Body of pancreas (tissue), 4 donors: Measurements from ENCODE around the gene SCAP. TPM values are rescaled to one million over a fixed set of nuclear protein-coding genes. Genes with fewer than 3 reads are reported as not detected.
A peak's percentile ranks its signal among the peaks of the same experiment; 100 is the strongest.
"Not testable (repeated sequence)": the region's sequence is repeated elsewhere in the genome, so short reads cannot be mapped to it uniquely, and the experiment has no call there.

Source experiments
- ATAC-seq: fragments of 150-250 bp; one replicate; pipeline ENCODE4 v1.9.1; 2016
- DNase-seq, 4 donors: peaks; one replicate each; pipeline ENCODE4 v3.0.0-alpha.2; 2019
- H3K27ac ChIP-seq, 4 donors: fragments of 200-600 bp; sonication (generic); 1 replicate in 3 of 4; 2 replicates in 1 of 4; pipeline versions ENCODE4 v1.5.1 to v1.6.1; 2016 to 2019; ENCODE audit warnings: mild to moderate bottlenecking in 1 of 4, mixed read lengths in 1 of 4, moderate library complexity in 1 of 4
- H3K27me3 ChIP-seq, 2 donors: fragments of 200-600 bp; sonication (generic); one replicate each; pipeline ENCODE4 v1.6.0; 2016; ENCODE audit warnings: mild to moderate bottlenecking in 1 of 2
- H3K36me3 ChIP-seq, 2 donors: fragments of 200-600 bp; sonication (generic); replicated peaks in 1 of 2; 2 replicates each; pipeline ENCODE4 v1.5.1; 2016; ENCODE audit warnings: low read depth in 2 of 2; ENCODE audit not compliant: insufficient read depth in 1 of 2
- H3K4me1 ChIP-seq: fragments of 200-600 bp; sonication (generic); one replicate; pipeline ENCODE4 v1.6.0; 2016
- H3K4me3 ChIP-seq, 2 donors: fragments of 200-600 bp; sonication (generic); 1 replicate in 1 of 2; 2 replicates in 1 of 2; pipeline ENCODE4 v1.5.1; 2016 to 2019
- H3K9me3 ChIP-seq, 3 donors: fragments of 200-600 bp; sonication (generic); 1 replicate in 2 of 3; 2 replicates in 1 of 3; pipeline ENCODE4 v1.5.1; 2016
- CTCF ChIP-seq, 7 experiments: fragments of 450-650 bp in 4 of 7; fragments of 200-600 bp in 3 of 7; sonication (generic) in 3 of 7; IDR thresholded peaks; one replicate each; pipeline ENCODE4 v1.5.1; 2016 to 2019; ENCODE audit warnings: antibody characterized with exemption in 7 of 7
- POLR2A ChIP-seq, 3 donors: fragments of 450-650 bp; IDR thresholded peaks; one replicate each; pipeline ENCODE4 v1.6.1; 2016; ENCODE audit warnings: antibody characterized with exemption in 3 of 3, mild to moderate bottlenecking in 2 of 3
- WGBS, 2 donors: methylation state at CpG; one replicate each; pipeline ENCODE4 v1.1.5; 2017; 5-methylcytosine and 5-hydroxymethylcytosine counted together
- intact Hi-C: fragments of 100-400 bp; cut with DNase I; formaldehyde crosslinking; loops from one replicate; pipeline ENCODE4 v1.15.1; 2023
- total RNA-seq, 2 donors: library from RNA; depleted of rRNA; stranded (reverse); fragments of >200 nt; gene quantifications; one replicate each; pipeline ENCODE4 v1.1.0, GENCODE V29; 2016

Gene SCAP
- total RNA-seq, 2 donors from 2014 or later = 56.6 to 122 TPM

- intact Hi-C loops = no loop called here
- Histone ChIP-seq H3K36me3 (no peaks in the 10 kb centered on the region), H3K4me3 (no peak overlapping the region), H3K9me3 (no peaks in the 10 kb centered on the region), H3K4me1 (peaks cover 12% of the 10 kb centered on the region), H3K27ac (no peak overlapping the region), H3K27me3 (no peaks in the 10 kb centered on the region)
- TF ChIP-seq CTCF (IDR thresholded peaks at IDR 0.05) (no peak), POLR2A (IDR thresholded peaks at IDR 0.05) (no peak)
- WGBS, 2 donors = 80% methylated on average over 3 of the region's 3 CpGs
- ATAC-seq = no peak
- DNase-seq = no peak
Measured at GRCh38 chr3:47485812-47486211, 10.1 kb upstream of the SCAP start.

- Histone ChIP-seq H3K9me3 (no peaks in the 10 kb centered on the region), H3K4me1 (peaks cover 12% of the 10 kb centered on the region), H3K36me3 (no peaks in the 10 kb centered on the region), H3K27ac (peak overlapping the region in 1 of 4 donors; percentile 3), H3K4me3 (no peak overlapping the region), H3K27me3 (no peaks in the 10 kb centered on the region)
- no peak for ATAC-seq
- no peak for DNase-seq
- WGBS, 2 donors = 40 to 53% methylated on average over 2 of the region's 2 CpGs
- intact Hi-C loops = no loop called here
- TF ChIP-seq CTCF (IDR thresholded peaks at IDR 0.05) (no peak), POLR2A (IDR thresholded peaks at IDR 0.05) (no peak)
Measured at GRCh38 chr3:47482366-47482765, 6.6 kb upstream of the SCAP start.

- H3K27me3 ChIP-seq, intact Hi-C loops, H3K9me3 ChIP-seq, H3K4me3 ChIP-seq, H3K36me3 ChIP-seq, DNase-seq, H3K27ac ChIP-seq, ATAC-seq: not testable (repeated sequence)
- peaks cover 13% of the 10 kb centered on the region for H3K4me1 ChIP-seq
- 45 to 47% methylated on average over 4 of the region's 4 CpGs for WGBS, 2 donors
Measured at GRCh38 chr3:47481763-47482162, 6.0 kb upstream of the SCAP start.

- H3K36me3 ChIP-seq, H3K27me3 ChIP-seq, ATAC-seq, H3K9me3 ChIP-seq, H3K27ac ChIP-seq, intact Hi-C loops, DNase-seq, H3K4me3 ChIP-seq: not testable (repeated sequence)
- H3K4me1 ChIP-seq = peaks cover 17% of the 10 kb centered on the region
- WGBS, 2 donors = 93% methylated on average over 6 of the region's 6 CpGs
Measured at GRCh38 chr3:47480267-47480666, 4.5 kb upstream of the SCAP start.

- H3K27me3 ChIP-seq = no peaks in the 10 kb centered on the region
- intact Hi-C loops = loop anchor here (5.0 kb wide), 1 partner anchor 57 kb away; no protein-coding TSS in a partner anchor
- TF ChIP-seq CTCF (IDR thresholded peaks at IDR 0.05) (no peak), POLR2A (IDR thresholded peaks at IDR 0.05) (no peak)
- ATAC-seq (no peak), DNase-seq (no peak)
- H3K36me3 ChIP-seq = no peaks in the 10 kb centered on the region
- 88 to 97% methylated on average over 2 of the region's 2 CpGs for WGBS, 2 donors
- peaks cover 18% of the 10 kb centered on the region for H3K4me1 ChIP-seq
- no peak overlapping the region for H3K4me3 ChIP-seq
- no peaks in the 10 kb centered on the region for H3K9me3 ChIP-seq
- no peak overlapping the region for H3K27ac ChIP-seq
Measured at GRCh38 chr3:47479826-47480160, 4.1 kb upstream of the SCAP start.

- DNase-seq = no peak
- TF ChIP-seq CTCF (IDR thresholded peaks at IDR 0.05) (no peak), POLR2A (IDR thresholded peaks at IDR 0.05) (no peak)
- Histone ChIP-seq H3K27me3 (no peaks in the 10 kb centered on the region), H3K9me3 (no peaks in the 10 kb centered on the region), H3K4me3 (no peak overlapping the region), H3K36me3 (no peaks in the 10 kb centered on the region), H3K4me1 (peaks cover 34% of the 10 kb centered on the region), H3K27ac (no peak overlapping the region)
- intact Hi-C loops = loop anchor here (5.0 kb wide), 1 partner anchor 56 kb away; no protein-coding TSS in a partner anchor
- ATAC-seq = no peak
Measured at GRCh38 chr3:47478022-47478421, 2.3 kb upstream of the SCAP start.
